ENCODE measurements around the gene LRMDA.

- TF ChIP-seq CTCF (conservative IDR thresholded peaks at IDR 0.05; ENCODE audit: low read depth, low read length): no peak
- no peak for TF ChIP-seq EZH2 (IDR thresholded peaks at IDR 0.05; ENCODE audit: low read length, unreplicated experiment)
These were observed 37.7 kb downstream of the LRMDA start for GRCh38 chr10:75469006-75469616.
